GM12878 (cell line): ENCODE data around the gene IGF2R. TPM values are rescaled to one million over a fixed set of nuclear protein-coding genes. Genes with fewer than 3 reads are reported as not detected.

Experiments
- ATAC-seq: fragments of 200-7000 bp; cut with Tn5 transposase; 3 replicates; pipeline ENCODE4 v1.9.1; 2020; ENCODE audit warnings: mild to moderate bottlenecking, moderate library complexity
- BruUV-seq: library from RNA; stranded (reverse); fragments of 400-500 nt; replicated peaks from 2 replicates; lab custom pipeline; 2021; lab: Mats Ljungman, UMichigan
- CTCF ChIA-PET: fragments of 300-600 bp; sonication (Branson Sonifier 250); formaldehyde crosslinking; extraction: SDS; loops from one replicate; lab custom pipeline; 2021; ENCODE audit warnings: inconsistent platforms; lab: Yijun Ruan, JAX
- POLR2A ChIA-PET: fragments of 350-600 bp; formaldehyde crosslinking; extraction: SDS; loops from one replicate; lab custom pipeline; 2021; ENCODE audit warnings: inconsistent platforms; lab: Charles Lee
- RAD21 ChIA-PET: fragments of 300-600 bp; sonication (Branson Sonifier 250); formaldehyde crosslinking; loops from one replicate; lab custom pipeline; 2023; ENCODE audit warnings: antibody characterized with exemption; ENCODE audit not compliant: unreplicated experiment; lab: Charles Lee
- SMC1A ChIA-PET: fragments of 300-600 bp; sonication (Branson Sonifier 250); formaldehyde crosslinking; loops from one replicate; lab custom pipeline; 2023; ENCODE audit not compliant: unreplicated experiment, uncharacterized antibody; lab: Charles Lee
- DNase-seq: peaks from one replicate; pipeline ENCODE4 v3.0.0-alpha.2; 2011; ENCODE audit warnings: low read depth, low spot score
- FAIRE-seq: peaks from 3 replicates; lab custom pipeline; 2011; peaks lifted over from hg19 to GRCh38; lab: Jason Lieb, UNC
- H2AFZ ChIP-seq: 2 replicates; pipeline ENCODE4 v1.6.0; 2011; ENCODE audit warnings: low read depth, low read length, control low read depth; ENCODE audit not compliant: control insufficient read depth
- H3K27ac ChIP-seq: 2 replicates; pipeline ENCODE4 v1.5.1; 2011; ENCODE audit warnings: control low read depth; ENCODE audit not compliant: control insufficient read depth, insufficient read depth
- H3K27me3 ChIP-seq, 2 experiments: replicated peaks in 1 of 2; 2 replicates each; pipeline versions ENCODE4 v1.6.0 to v1.6.1; 2011; ENCODE audit warnings: low read length in 1 of 2; ENCODE audit not compliant: control insufficient read depth in 2 of 2, insufficient read depth in 2 of 2
- H3K36me3 ChIP-seq, 2 experiments: 2 replicates each; pipeline ENCODE4 v1.5.1; 2011; ENCODE audit warnings: low read length in 1 of 2; ENCODE audit not compliant: control insufficient read depth in 2 of 2, insufficient read depth in 2 of 2
- H3K4me1 ChIP-seq: 2 replicates; pipeline ENCODE4 v1.6.1; 2011; ENCODE audit warnings: mild to moderate bottlenecking, low read length, moderate library complexity, mixed read lengths; ENCODE audit not compliant: control insufficient read depth, insufficient read depth
- H3K4me2 ChIP-seq: 2 replicates; pipeline ENCODE4 v1.6.0; 2011; ENCODE audit warnings: control low read depth; ENCODE audit not compliant: control insufficient read depth, insufficient read depth
- H3K4me3 ChIP-seq: fragments of 200-600 bp; sonication (generic); 2 replicates; pipeline ENCODE4 v1.5.1; 2016
- H3K79me2 ChIP-seq: 2 replicates; pipeline ENCODE4 v1.6.0; 2011; ENCODE audit warnings: low read length; ENCODE audit not compliant: control insufficient read depth, insufficient read depth
- H3K9ac ChIP-seq: 2 replicates; pipeline ENCODE4 v1.8.0; 2011; ENCODE audit warnings: low read length, control low read depth, mixed read lengths; ENCODE audit not compliant: control insufficient read depth, insufficient read depth
- H3K9me3 ChIP-seq: replicated peaks from 3 replicates; pipeline ENCODE4 v1.5.1; 2011; ENCODE audit warnings: mild to moderate bottlenecking, low read length; ENCODE audit not compliant: control insufficient read depth, insufficient read depth
- H4K20me1 ChIP-seq: 2 replicates; pipeline ENCODE4 v1.6.0; 2011; ENCODE audit not compliant: control insufficient read depth, insufficient read depth
- ATF7 ChIP-seq: fragments of 450-650 bp; IDR thresholded peaks from 2 replicates; pipeline ENCODE4 v1.6.1; 2016; ENCODE audit warnings: low read depth, mild to moderate bottlenecking
- BACH1 ChIP-seq: fragments of 450-650 bp; IDR thresholded peaks from 2 replicates; pipeline ENCODE4 v1.6.1; 2017; ENCODE audit warnings: mild to moderate bottlenecking, borderline replicate concordance
- CHD1 ChIP-seq: IDR thresholded peaks from 2 replicates; pipeline ENCODE4 v1.6.1; 2012; ENCODE audit warnings: low read depth, low read length, improper control_type of control experiment
- FOXM1 ChIP-seq: IDR thresholded peaks from 2 replicates; pipeline ENCODE4 v1.6.1; 2012; ENCODE audit warnings: low read depth, mild to moderate bottlenecking, inconsistent platforms, low read length, moderate library complexity
- JUND ChIP-seq: IDR thresholded peaks from 2 replicates; pipeline ENCODE4 v1.6.1; 2012; ENCODE audit warnings: low read depth, mild to moderate bottlenecking, low read length, improper control_type of control experiment, moderate library complexity
- MEF2A ChIP-seq: IDR thresholded peaks from 2 replicates; pipeline ENCODE4 v1.6.1; 2011; ENCODE audit warnings: low read depth, mild to moderate bottlenecking, low read length, moderate library complexity; ENCODE audit not compliant: insufficient read depth
- YY1 ChIP-seq: IDR thresholded peaks from 2 replicates; pipeline ENCODE4 v1.6.1; 2011; ENCODE audit warnings: low read depth, mild to moderate bottlenecking, low read length
- ZBTB11 ChIP-seq: fragments of 450-650 bp; formaldehyde crosslinking; IDR thresholded peaks from 2 replicates; pipeline ENCODE4 v1.5.0; 2022; ENCODE audit warnings: mild to moderate bottlenecking, missing genetic modification characterization
- ZNF592 ChIP-seq: fragments of 450-650 bp; IDR thresholded peaks from 2 replicates; pipeline ENCODE4 v1.6.1; 2017; ENCODE audit warnings: mild to moderate bottlenecking, moderate library complexity
- WGBS: methylation state at CpG from one replicate; pipeline ENCODE4 v1.1.6; 2016; ENCODE audit warnings: low lambda C conversion rate; ENCODE audit not compliant: insufficient replicate concordance, insufficient coverage; ENCODE audit errors: missing lambda C conversion rate; 5-methylcytosine and 5-hydroxymethylcytosine counted together
- in situ Hi-C: fragments of 300-500 bp; cut with MboI; formaldehyde crosslinking; loops from 9 replicates; pipeline ENCODE4 v1.14.3; 2018; ENCODE audit warnings: mixed read lengths
- intact Hi-C: fragments of 100-400 bp; cut with micrococcal nuclease; formaldehyde crosslinking; loops from one replicate; pipeline ENCODE4 v1.14.2; 2022; ENCODE audit not compliant: unreplicated experiment
- polyA plus RNA-seq, 11 experiments: library from polyadenylated mRNA; depleted of rRNA in 4 of 11; unstranded in 6 of 11; stranded (reverse) in 5 of 11; fragments of >200 nt; fragmentation: Nextera tagmentation in 4 of 11; fragmentation: Illumina TruSeq in 1 of 11; extraction: Ambion mirVana in 4 of 11; extraction: Trizol in 1 of 11; gene quantifications; 1 replicate in 1 of 11; 2 replicates in 10 of 11; pipeline versions ENCODE4 v1.2.1 to v1.2.3, GENCODE V29; 2011 to 2016; ENCODE audit warnings: inconsistent platforms in 2 of 11, missing spikeins in 2 of 11, low read depth in 1 of 11
- total RNA-seq, 4 experiments: library from RNA; depleted of rRNA in 3 of 4; stranded (reverse); fragments of >200 nt in 3 of 4; fragmentation: Illumina TruSeq in 1 of 4; extraction: Trizol in 1 of 4; gene quantifications; 2 replicates each; pipeline versions ENCODE4 v1.2.1 to v1.2.3, GENCODE V29; 2013 to 2021

Gene IGF2R
- total and polyA plus RNA-seq, 10 of the 15 experiments (the other 5 are each of a cell fraction or from before 2014, with no cell fraction given): 1.00 to 40.1 (median 16.8) TPM

GRCh38 chr6:160160450-160160849 is 191.6 kb downstream of the IGF2R start:
- Histone ChIP-seq H3K36me3 (no peaks in the 10 kb centered on the region), H3K9ac (no peak overlapping the region), H4K20me1 (no peaks in the 10 kb centered on the region), H3K4me1 (no peaks in the 10 kb centered on the region), H3K79me2 (no peaks in the 10 kb centered on the region), H3K4me2 (no peak overlapping the region), H3K27ac (no peak overlapping the region), H3K27me3 (no peaks in the 10 kb centered on the region), H2AFZ (no peak overlapping the region), H3K9me3 (no peaks in the 10 kb centered on the region), H3K4me3 (no peak overlapping the region)
- ATAC-seq: no peak
- CTCF ChIA-PET: no interaction called here
- intact Hi-C loops: no loop called here
- SMC1A ChIA-PET: no interaction called here
- no peak for FAIRE-seq
- in situ Hi-C loops: no loop called here
- POLR2A ChIA-PET: no interaction called here
- 55% methylated on average over 6 of the region's 6 CpGs for WGBS
- DNase-seq: no peak
- RAD21 ChIA-PET: no interaction called here
- no peak for TF ChIP-seq BACH1
- no peak for TF ChIP-seq YY1
- TF ChIP-seq ATF7: no peak
- no peak for TF ChIP-seq FOXM1
- no peak for TF ChIP-seq CHD1
- TF ChIP-seq ZBTB11: no peak
- no peak for TF ChIP-seq JUND
- no peak for TF ChIP-seq ZNF592
- no peak for TF ChIP-seq MEF2A
- no TSS peak for BruUV-seq

Other genes starting within 250 kb of the IGF2R start
- gene WTAP, start 241.6 kb upstream of the IGF2R start, total RNA-seq (2014; rRNA removed): 65.1 and 74.3 TPM in 2 replicates
- gene WTAP, start 241.6 kb upstream of the IGF2R start, total RNA-seq (2014; rRNA removed; fragmentation: Illumina TruSeq; extraction: Trizol): 80.8 and 83.8 TPM in 2 replicates
- 73.0 and 79.0 TPM in 2 replicates for gene WTAP, start 241.6 kb upstream of the IGF2R start, total RNA-seq (2021)
- gene WTAP, start 241.6 kb upstream of the IGF2R start, polyA plus RNA-seq (2011; rRNA removed): 38.7 and 52.9 TPM in 2 replicates
- gene WTAP, start 241.6 kb upstream of the IGF2R start, polyA plus RNA-seq (2014; fragmentation: Illumina TruSeq; extraction: Trizol): 90.2 and 105 TPM in 2 replicates
- gene WTAP, start 241.6 kb upstream of the IGF2R start, polyA plus RNA-seq (2014; fragmentation: Nextera tagmentation; extraction: Ambion mirVana): 100 to 1,000 TPM; 102 to 132 TPM
- 46.7 and 52.0 TPM in 2 replicates for gene WTAP, start 241.6 kb upstream of the IGF2R start, polyA plus RNA-seq (2014; rRNA removed)
- gene WTAP, start 241.6 kb upstream of the IGF2R start, polyA plus RNA-seq (2016; fragmentation: Nextera tagmentation; extraction: Ambion mirVana): 10 to 100 TPM; 82.3 to 95.7 TPM
- 87.9 and 93.3 TPM in 2 replicates for gene ACAT2, start 207.0 kb upstream of the IGF2R start, total RNA-seq (2014; rRNA removed)
- 116 and 119 TPM in 2 replicates for gene ACAT2, start 207.0 kb upstream of the IGF2R start, total RNA-seq (2014; rRNA removed; fragmentation: Illumina TruSeq; extraction: Trizol)
- gene ACAT2, start 207.0 kb upstream of the IGF2R start, total RNA-seq (2021): 128 and 139 TPM in 2 replicates
- gene ACAT2, start 207.0 kb upstream of the IGF2R start, polyA plus RNA-seq (2011; rRNA removed): 227 and 257 TPM in 2 replicates
- 98.9 and 134 TPM in 2 replicates for gene ACAT2, start 207.0 kb upstream of the IGF2R start, polyA plus RNA-seq (2014; fragmentation: Illumina TruSeq; extraction: Trizol)
- gene ACAT2, start 207.0 kb upstream of the IGF2R start, polyA plus RNA-seq (2014; fragmentation: Nextera tagmentation; extraction: Ambion mirVana): 100 to 1,000 TPM; 249 to 257 TPM
- gene ACAT2, start 207.0 kb upstream of the IGF2R start, polyA plus RNA-seq (2014; rRNA removed): 93.4 and 105 TPM in 2 replicates
- gene ACAT2, start 207.0 kb upstream of the IGF2R start, polyA plus RNA-seq (2016; fragmentation: Nextera tagmentation; extraction: Ambion mirVana): 100 to 1,000 TPM; 137 to 150 TPM
- 347 and 350 TPM in 2 replicates for gene TCP1, start 179.5 kb upstream of the IGF2R start, total RNA-seq (2014; rRNA removed)
- 329 and 350 TPM in 2 replicates for gene TCP1, start 179.5 kb upstream of the IGF2R start, total RNA-seq (2014; rRNA removed; fragmentation: Illumina TruSeq; extraction: Trizol)
- 306 and 317 TPM in 2 replicates for gene TCP1, start 179.5 kb upstream of the IGF2R start, total RNA-seq (2021)
- gene TCP1, start 179.5 kb upstream of the IGF2R start, polyA plus RNA-seq (2011; rRNA removed): 133 and 194 TPM in 2 replicates
- gene TCP1, start 179.5 kb upstream of the IGF2R start, polyA plus RNA-seq (2014; fragmentation: Illumina TruSeq; extraction: Trizol): 294 and 401 TPM in 2 replicates
- gene TCP1, start 179.5 kb upstream of the IGF2R start, polyA plus RNA-seq (2014; fragmentation: Nextera tagmentation; extraction: Ambion mirVana): 100 to 1,000 TPM; 201 to 241 TPM
- gene TCP1, start 179.5 kb upstream of the IGF2R start, polyA plus RNA-seq (2014; rRNA removed): 170 and 172 TPM in 2 replicates
- gene TCP1, start 179.5 kb upstream of the IGF2R start, polyA plus RNA-seq (2016; fragmentation: Nextera tagmentation; extraction: Ambion mirVana): 100 to 1,000 TPM; 452 to 457 TPM
- 98.6 and 104 TPM in 2 replicates for gene MRPL18, start 178.6 kb upstream of the IGF2R start, total RNA-seq (2014; rRNA removed)
- 81.9 and 82.3 TPM in 2 replicates for gene MRPL18, start 178.6 kb upstream of the IGF2R start, total RNA-seq (2014; rRNA removed; fragmentation: Illumina TruSeq; extraction: Trizol)
- gene MRPL18, start 178.6 kb upstream of the IGF2R start, total RNA-seq (2021): 68.5 and 69.3 TPM in 2 replicates
- 108 and 128 TPM in 2 replicates for gene MRPL18, start 178.6 kb upstream of the IGF2R start, polyA plus RNA-seq (2011; rRNA removed)
- 78.8 and 80.0 TPM in 2 replicates for gene MRPL18, start 178.6 kb upstream of the IGF2R start, polyA plus RNA-seq (2014; fragmentation: Illumina TruSeq; extraction: Trizol)
- gene MRPL18, start 178.6 kb upstream of the IGF2R start, polyA plus RNA-seq (2014; fragmentation: Nextera tagmentation; extraction: Ambion mirVana): 100 to 1,000 TPM; 148 to 203 TPM
- gene MRPL18, start 178.6 kb upstream of the IGF2R start, polyA plus RNA-seq (2014; rRNA removed): 106 and 124 TPM in 2 replicates
- 100 to 1,000 TPM; 174 to 177 TPM for gene MRPL18, start 178.6 kb upstream of the IGF2R start, polyA plus RNA-seq (2016; fragmentation: Nextera tagmentation; extraction: Ambion mirVana)
- gene PNLDC1, start 168.8 kb upstream of the IGF2R start, total RNA-seq (2014; rRNA removed): 0.38 TPM in 1 of 2 replicates, not detected in the other
- 0.09 TPM in 1 of 2 replicates, not detected in the other for gene PNLDC1, start 168.8 kb upstream of the IGF2R start, total RNA-seq (2014; rRNA removed; fragmentation: Illumina TruSeq; extraction: Trizol)
- 0.19 TPM in 1 of 2 replicates, not detected in the other for gene PNLDC1, start 168.8 kb upstream of the IGF2R start, total RNA-seq (2021)
- gene PNLDC1, start 168.8 kb upstream of the IGF2R start, polyA plus RNA-seq (2011; rRNA removed): 0.07 and 0.08 TPM in 2 replicates
- 0.07 TPM in 1 of 2 replicates, not detected in the other for gene PNLDC1, start 168.8 kb upstream of the IGF2R start, polyA plus RNA-seq (2014; fragmentation: Illumina TruSeq; extraction: Trizol)
- gene PNLDC1, start 168.8 kb upstream of the IGF2R start, polyA plus RNA-seq (2014; fragmentation: Nextera tagmentation; extraction: Ambion mirVana): under 1 TPM; 0.09 to 0.16 TPM
- gene PNLDC1, start 168.8 kb upstream of the IGF2R start, polyA plus RNA-seq (2014; rRNA removed): 0.06 and 0.16 TPM in 2 replicates
- under 1 TPM; 0.09 to 0.25 TPM for gene PNLDC1, start 168.8 kb upstream of the IGF2R start, polyA plus RNA-seq (2016; fragmentation: Nextera tagmentation; extraction: Ambion mirVana)
- gene MAS1, start 78.1 kb upstream of the IGF2R start, total RNA-seq (2014; rRNA removed): under 0.01 TPM in 1 of 2 replicates, not detected in the other
- gene MAS1, start 78.1 kb upstream of the IGF2R start, total RNA-seq (2014; rRNA removed; fragmentation: Illumina TruSeq; extraction: Trizol): not detected in 2 replicates
- not detected in 2 replicates for gene MAS1, start 78.1 kb upstream of the IGF2R start, total RNA-seq (2021)
- 0.07 and 0.08 TPM in 2 replicates for gene MAS1, start 78.1 kb upstream of the IGF2R start, polyA plus RNA-seq (2011; rRNA removed)
- 0.02 TPM in 1 of 2 replicates, not detected in the other for gene MAS1, start 78.1 kb upstream of the IGF2R start, polyA plus RNA-seq (2014; fragmentation: Illumina TruSeq; extraction: Trizol)
- not detected for gene MAS1, start 78.1 kb upstream of the IGF2R start, polyA plus RNA-seq (2014; fragmentation: Nextera tagmentation; extraction: Ambion mirVana)
- gene MAS1, start 78.1 kb upstream of the IGF2R start, polyA plus RNA-seq (2014; rRNA removed): 0.01 TPM in 1 of 2 replicates, not detected in the other
- not detected for gene MAS1, start 78.1 kb upstream of the IGF2R start, polyA plus RNA-seq (2016; fragmentation: Nextera tagmentation; extraction: Ambion mirVana)
- 0.05 and 0.17 TPM in 2 replicates for gene SLC22A1, start 152.7 kb downstream of the IGF2R start, total RNA-seq (2014; rRNA removed)
- 0.09 TPM in 2 replicates for gene SLC22A1, start 152.7 kb downstream of the IGF2R start, total RNA-seq (2014; rRNA removed; fragmentation: Illumina TruSeq; extraction: Trizol)
- gene SLC22A1, start 152.7 kb downstream of the IGF2R start, total RNA-seq (2021): 0.28 and 1.1 TPM in 2 replicates
- gene SLC22A1, start 152.7 kb downstream of the IGF2R start, polyA plus RNA-seq (2011; rRNA removed): 0.15 TPM in 1 of 2 replicates, not detected in the other
- 0.18 TPM in 1 of 2 replicates, not detected in the other for gene SLC22A1, start 152.7 kb downstream of the IGF2R start, polyA plus RNA-seq (2014; fragmentation: Illumina TruSeq; extraction: Trizol)
- under 1 TPM in 1 of 2 experiments, not detected in 1; 0.15 TPM for gene SLC22A1, start 152.7 kb downstream of the IGF2R start, polyA plus RNA-seq (2014; fragmentation: Nextera tagmentation; extraction: Ambion mirVana)
- 0.09 and 0.23 TPM in 2 replicates for gene SLC22A1, start 152.7 kb downstream of the IGF2R start, polyA plus RNA-seq (2014; rRNA removed)
- not detected for gene SLC22A1, start 152.7 kb downstream of the IGF2R start, polyA plus RNA-seq (2016; fragmentation: Nextera tagmentation; extraction: Ambion mirVana)